Smooth muscle cell (in vitro differentiated cells): ENCODE measurements around the gene DGKB. TPM values are rescaled to one million over a fixed set of nuclear protein-coding genes. Genes with fewer than 3 reads are reported as not detected.

Experiments used
- DNase-seq: peaks from one replicate; lab custom pipeline; 2025; ENCODE audit not compliant: unreplicated experiment; lab: John Stamatoyannopoulos, UW
- H2AFZ ChIP-seq: fragments of 200-600 bp; sonication (generic); 2 replicates; pipeline ENCODE4 v1.6.0; 2016; ENCODE audit warnings: antibody characterized with exemption, low read depth, mild to moderate bottlenecking
- H3F3A ChIP-seq: fragments of 200-600 bp; sonication (generic); 2 replicates; pipeline ENCODE4 v1.6.0; 2017; ENCODE audit warnings: antibody characterized with exemption, low read depth
- H3K27ac ChIP-seq: fragments of 200-600 bp; sonication (generic); 2 replicates; pipeline ENCODE4 v1.5.1; 2016; ENCODE audit warnings: low read depth, mild to moderate bottlenecking
- H3K27me3 ChIP-seq: fragments of 200-600 bp; sonication (generic); 2 replicates; pipeline ENCODE4 v1.6.1; 2016; ENCODE audit warnings: low read depth, mild to moderate bottlenecking
- H3K36me3 ChIP-seq: fragments of 200-600 bp; sonication (generic); 2 replicates; pipeline ENCODE4 v1.5.1; 2016; ENCODE audit warnings: low read depth
- H3K4me1 ChIP-seq: fragments of 200-600 bp; sonication (generic); 2 replicates; pipeline ENCODE4 v1.5.1; 2016; ENCODE audit warnings: low read depth
- H3K4me2 ChIP-seq: fragments of 200-600 bp; sonication (generic); 2 replicates; pipeline ENCODE4 v1.6.0; 2016; ENCODE audit warnings: mild to moderate bottlenecking
- H3K4me3 ChIP-seq: fragments of 200-600 bp; sonication (generic); 2 replicates; pipeline ENCODE4 v1.5.1; 2016; ENCODE audit warnings: mild to moderate bottlenecking
- H3K79me2 ChIP-seq: fragments of 200-600 bp; sonication (generic); 2 replicates; pipeline ENCODE4 v1.6.0; 2016; ENCODE audit warnings: low read depth, mild to moderate bottlenecking
- H3K9ac ChIP-seq: fragments of 200-600 bp; sonication (generic); 2 replicates; pipeline ENCODE4 v1.6.0; 2016; ENCODE audit warnings: low read depth
- H3K9me3 ChIP-seq: fragments of 200-600 bp; sonication (generic); replicated peaks from 2 replicates; pipeline ENCODE4 v1.5.1; 2016; ENCODE audit warnings: low read depth
- H4K20me1 ChIP-seq: fragments of 200-600 bp; sonication (generic); 2 replicates; pipeline ENCODE4 v1.6.0; 2016; ENCODE audit warnings: low read depth
- WGBS: methylation state at CpG from one replicate; pipeline ENCODE4 v1.1.7; 2016; ENCODE audit warnings: low lambda C conversion rate; 5-methylcytosine and 5-hydroxymethylcytosine counted together
- polyA plus RNA-seq: library from polyadenylated mRNA; unstranded; fragments of >200 nt; fragmentation: Nextera tagmentation; extraction: Ambion mirVana; gene quantifications from 2 replicates; pipeline ENCODE4 v1.2.1, GENCODE V29; 2016
- total RNA-seq: library from RNA; depleted of rRNA; stranded (reverse); fragments of >200 nt; gene quantifications from 2 replicates; pipeline ENCODE4 v1.2.3, GENCODE V29; 2014
- TF ChIP-seq, protein P1 (sequence below): fragments of 200-600 bp; sonication (generic); IDR thresholded peaks from 2 replicates; pipeline ENCODE4 v1.5.1; 2017; ENCODE audit warnings: borderline replicate concordance, mild to moderate bottlenecking, antibody characterized with exemption; ENCODE audit not compliant: insufficient read depth, poor library complexity, severe bottlenecking

Gene DGKB
- total and polyA plus RNA-seq, 2 experiments from 2014 or later: not detected

DNA sequence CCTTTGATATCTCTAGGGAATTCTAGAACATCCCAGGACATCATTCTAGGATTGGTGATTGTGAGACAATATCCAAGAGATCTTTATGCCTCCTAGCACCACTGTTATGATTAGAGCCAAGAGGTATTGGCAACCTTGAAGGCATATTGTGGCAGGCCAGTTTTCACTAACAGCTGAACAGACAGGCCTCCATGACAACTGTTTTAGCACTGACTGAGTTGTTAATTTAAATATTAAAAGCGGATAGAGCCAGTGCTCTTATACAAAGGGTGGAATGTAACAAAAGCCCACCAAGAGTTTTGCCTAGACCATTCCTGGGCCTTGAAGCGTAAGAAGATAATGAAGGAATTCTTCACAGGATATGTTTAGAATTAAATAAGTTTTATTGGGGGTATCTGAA, 131.9 kb downstream of the DGKB start:
- Histone ChIP-seq H3K79me2 (no peaks in the 10 kb centered on the region), H3F3A (no peaks in the 10 kb centered on the region), H3K27ac (no peak overlapping the region), H3K9ac (no peak overlapping the region), H3K27me3 (no peaks in the 10 kb centered on the region), H2AFZ (no peak overlapping the region), H3K9me3 (no peaks in the 10 kb centered on the region), H3K4me2 (no peak overlapping the region), H4K20me1 (no peaks in the 10 kb centered on the region), H3K4me3 (no peak overlapping the region), H3K4me1 (peaks cover 5% of the 10 kb centered on the region), H3K36me3 (no peaks in the 10 kb centered on the region)
- no peak for DNase-seq
- TF ChIP-seq, protein P1, sequence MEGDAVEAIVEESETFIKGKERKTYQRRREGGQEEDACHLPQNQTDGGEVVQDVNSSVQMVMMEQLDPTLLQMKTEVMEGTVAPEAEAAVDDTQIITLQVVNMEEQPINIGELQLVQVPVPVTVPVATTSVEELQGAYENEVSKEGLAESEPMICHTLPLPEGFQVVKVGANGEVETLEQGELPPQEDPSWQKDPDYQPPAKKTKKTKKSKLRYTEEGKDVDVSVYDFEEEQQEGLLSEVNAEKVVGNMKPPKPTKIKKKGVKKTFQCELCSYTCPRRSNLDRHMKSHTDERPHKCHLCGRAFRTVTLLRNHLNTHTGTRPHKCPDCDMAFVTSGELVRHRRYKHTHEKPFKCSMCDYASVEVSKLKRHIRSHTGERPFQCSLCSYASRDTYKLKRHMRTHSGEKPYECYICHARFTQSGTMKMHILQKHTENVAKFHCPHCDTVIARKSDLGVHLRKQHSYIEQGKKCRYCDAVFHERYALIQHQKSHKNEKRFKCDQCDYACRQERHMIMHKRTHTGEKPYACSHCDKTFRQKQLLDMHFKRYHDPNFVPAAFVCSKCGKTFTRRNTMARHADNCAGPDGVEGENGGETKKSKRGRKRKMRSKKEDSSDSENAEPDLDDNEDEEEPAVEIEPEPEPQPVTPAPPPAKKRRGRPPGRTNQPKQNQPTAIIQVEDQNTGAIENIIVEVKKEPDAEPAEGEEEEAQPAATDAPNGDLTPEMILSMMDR: no peak
- WGBS: 92% methylated on average over 2 of the region's 2 CpGs

DNA sequence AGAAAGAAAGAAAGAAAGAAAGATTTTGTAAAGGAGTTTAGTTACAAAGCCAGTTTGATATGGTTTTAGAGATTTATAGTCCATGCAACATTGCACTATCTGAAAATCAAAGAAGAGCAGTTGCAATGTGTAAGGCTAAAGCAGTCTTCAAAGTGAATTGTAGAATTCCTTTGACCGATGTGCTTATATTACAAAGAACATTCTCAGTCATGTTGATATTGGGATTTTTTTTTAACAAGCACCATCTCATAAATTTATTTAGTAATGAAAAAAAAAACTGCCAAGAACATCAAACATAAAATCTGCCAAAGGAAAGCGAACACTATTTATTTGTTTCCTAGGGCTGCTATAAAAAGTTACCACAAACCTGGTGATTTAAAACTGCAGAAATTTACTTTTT, 133.3 kb downstream of the DGKB start:
- no peak overlapping the region for H3K27ac ChIP-seq
- H3K79me2 ChIP-seq: no peaks in the 10 kb centered on the region
- H3K9me3 ChIP-seq: no peaks in the 10 kb centered on the region
- H4K20me1 ChIP-seq: no peaks in the 10 kb centered on the region
- H3K27me3 ChIP-seq: no peaks in the 10 kb centered on the region
- 99% methylated on average over 2 of the region's 2 CpGs for WGBS
- TF ChIP-seq, protein P1: no peak
- H3K4me1 ChIP-seq: peaks cover 5% of the 10 kb centered on the region
- no peak overlapping the region for H3K9ac ChIP-seq
- no peaks in the 10 kb centered on the region for H3K36me3 ChIP-seq
- H3K4me3 ChIP-seq: no peak overlapping the region
- no peaks in the 10 kb centered on the region for H3F3A ChIP-seq
- DNase-seq: no peak
- no peak overlapping the region for H3K4me2 ChIP-seq
- H2AFZ ChIP-seq: no peak overlapping the region

DNA sequence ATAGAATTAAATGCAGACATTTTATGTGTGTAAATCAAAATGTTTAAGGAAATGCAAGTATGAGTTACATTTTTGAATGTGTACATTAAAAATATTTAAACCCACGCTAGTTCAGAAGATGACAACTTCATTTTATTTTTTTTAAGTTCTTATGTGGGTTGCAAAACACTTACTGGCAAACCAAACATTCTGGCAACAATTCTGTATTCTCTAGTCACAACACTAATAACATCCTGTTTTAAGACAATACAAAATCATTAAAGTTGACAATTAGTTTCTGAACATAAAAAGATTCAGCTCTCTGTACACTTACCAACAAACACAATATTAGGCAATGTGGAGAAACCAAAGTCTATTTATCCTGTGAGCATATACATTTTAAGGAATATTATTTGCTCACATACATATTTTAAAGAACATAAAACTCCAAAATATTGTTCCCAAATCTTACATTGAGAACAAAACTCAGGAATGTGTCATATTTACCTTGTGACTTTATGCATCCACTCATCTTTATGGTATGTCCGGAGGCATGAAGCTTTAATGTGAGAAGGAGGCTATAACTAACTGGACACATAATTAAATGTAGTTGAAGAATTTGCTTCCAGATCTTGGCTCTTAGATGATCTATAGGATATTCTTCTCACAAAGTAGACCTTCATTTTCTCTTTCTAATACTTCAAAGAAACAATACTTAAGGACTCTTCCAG, 134.7 kb downstream of the DGKB start:
- TF ChIP-seq, protein P1: no peak
- Histone ChIP-seq H3K4me2 (no peak overlapping the region), H3K9me3 (no peaks in the 10 kb centered on the region), H3K4me3 (no peak overlapping the region), H3F3A (no peaks in the 10 kb centered on the region), H3K4me1 (peaks cover 5% of the 10 kb centered on the region), H3K27me3 (no peaks in the 10 kb centered on the region), H3K36me3 (no peaks in the 10 kb centered on the region), H3K79me2 (no peaks in the 10 kb centered on the region), H4K20me1 (no peaks in the 10 kb centered on the region), H2AFZ (no peak overlapping the region), H3K27ac (no peak overlapping the region), H3K9ac (no peak overlapping the region)
- 100% methylated on average over 2 of the region's 2 CpGs for WGBS
- DNase-seq: no peak

DNA sequence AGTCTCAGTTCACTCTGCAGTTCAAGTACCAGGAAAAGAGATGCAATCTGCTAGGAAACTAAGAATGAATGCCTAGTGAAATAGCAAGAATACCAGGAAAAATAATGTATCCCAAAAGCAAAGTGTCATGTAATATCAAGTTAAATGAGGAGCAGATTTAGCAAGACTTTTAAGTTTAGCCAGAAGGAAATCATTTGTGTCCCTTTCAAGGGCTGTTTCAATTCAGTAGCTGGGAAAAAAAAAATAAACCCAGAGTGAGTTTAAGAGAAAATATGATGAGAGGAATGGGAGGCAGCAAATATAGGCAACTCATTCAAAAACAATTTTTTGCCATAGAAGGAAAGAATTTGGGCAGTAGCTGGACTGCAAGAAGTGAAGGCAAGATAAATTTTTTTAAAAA, 135.8 kb downstream of the DGKB start:
- H3K4me3 ChIP-seq: no peak overlapping the region
- H3K4me1 ChIP-seq: peaks cover 5% of the 10 kb centered on the region
- H3K79me2 ChIP-seq: no peaks in the 10 kb centered on the region
- no peak overlapping the region for H2AFZ ChIP-seq
- no peaks in the 10 kb centered on the region for H3K27me3 ChIP-seq
- H3K27ac ChIP-seq: no peak overlapping the region
- no peaks in the 10 kb centered on the region for H3K9me3 ChIP-seq
- H3K4me2 ChIP-seq: no peak overlapping the region
- no peak for DNase-seq
- no peak overlapping the region for H3K9ac ChIP-seq
- H3K36me3 ChIP-seq: no peaks in the 10 kb centered on the region
- H4K20me1 ChIP-seq: no peaks in the 10 kb centered on the region
- TF ChIP-seq, protein P1: no peak
- H3F3A ChIP-seq: no peaks in the 10 kb centered on the region
